ENCODE measurements around the gene RABGGTA. TPM values are rescaled to one million over a fixed set of nuclear protein-coding genes. Genes with fewer than 3 reads are reported as not detected.

RABGGTA gene
- total and polyA plus RNA-seq, 2 experiments from 2014 or later, result 29.3 to 34.9 TPM

DNA sequence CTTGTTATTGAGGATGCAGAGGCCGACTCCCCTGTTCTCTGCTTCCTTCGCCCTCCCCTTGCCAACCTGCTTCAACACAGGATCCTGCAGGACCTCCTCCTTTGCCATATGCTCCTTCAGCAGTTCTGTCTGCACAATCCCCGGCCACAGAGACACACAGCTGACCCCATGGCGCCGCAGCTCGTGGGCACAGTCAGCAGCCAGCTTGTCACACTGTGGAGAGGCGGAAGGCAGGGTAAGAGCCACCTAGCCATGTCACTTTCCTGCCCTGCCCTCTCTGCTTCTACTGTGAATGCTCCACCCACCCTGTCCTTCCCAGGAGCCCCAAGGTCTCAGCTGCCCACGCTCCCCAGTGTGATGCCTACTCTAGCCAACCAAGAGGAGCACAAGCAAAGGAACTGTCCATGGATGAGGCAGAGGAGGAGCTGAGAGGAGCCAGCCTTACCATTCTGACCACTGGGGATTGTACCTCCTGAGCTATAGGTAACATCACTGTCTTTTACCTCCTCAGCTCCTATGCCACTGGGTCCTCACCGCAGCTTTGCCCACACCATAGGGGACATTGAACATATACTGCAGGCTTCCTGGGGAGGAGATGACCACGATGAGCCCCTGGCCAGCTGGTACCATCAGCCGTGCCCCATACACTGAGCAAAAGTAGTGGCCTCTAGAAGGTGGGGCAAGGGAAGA, 20.9 kb upstream of the RABGGTA start:
- H3K27ac ChIP-seq, result no peak overlapping the region
- in situ Hi-C loops (cut with MboI), result loop anchor here (10.0 kb wide), 1 partner anchor 47 kb away; the partner anchor contains the start of gene TINF2
- H3K27me3 ChIP-seq (replicated peaks; ENCODE audit: insufficient read depth), result no peaks in the 10 kb centered on the region
- H3K9me3 ChIP-seq (ENCODE audit: low read depth), result no peaks in the 10 kb centered on the region
- peaks cover 2% of the 10 kb centered on the region; the same call in 1 of the 2 replicates for H3K36me3 ChIP-seq (ENCODE audit: low read depth)
- peaks cover 4% of the 10 kb centered on the region; the same call in 1 of the 2 replicates for H3F3A ChIP-seq (ENCODE audit: insufficient read depth)
- no peak overlapping the region for H3K4me3 ChIP-seq
- H3K4me1 ChIP-seq (ENCODE audit: insufficient read depth), result peaks cover 5% of the 10 kb centered on the region
- DNase-seq, result no peak
- no peak overlapping the region for H2AFZ ChIP-seq
- H3K4me2 ChIP-seq (ENCODE audit: unreplicated experiment), result no peak overlapping the region
- TF ChIP-seq EZH2 (IDR thresholded peaks at IDR 0.05; ENCODE audit: insufficient read depth, poor library complexity, severe bottlenecking), result no peak
- H3K9ac ChIP-seq, result no peak overlapping the region
- H3K79me2 ChIP-seq (ENCODE audit: insufficient read depth), result no peaks in the 10 kb centered on the region
- no peaks in the 10 kb centered on the region for H3K9me2 ChIP-seq (ENCODE audit: insufficient read depth)
- H4K20me1 ChIP-seq (ENCODE audit: insufficient read depth), result no peaks in the 10 kb centered on the region
- 89 to 90% methylated on average over 11 of the region's 11 CpGs for WGBS, 2 experiments (ENCODE audit: low coverage in 1 of 2, low lambda C conversion rate in 2 of 2, missing lambda C conversion rate in 2 of 2)

DNA sequence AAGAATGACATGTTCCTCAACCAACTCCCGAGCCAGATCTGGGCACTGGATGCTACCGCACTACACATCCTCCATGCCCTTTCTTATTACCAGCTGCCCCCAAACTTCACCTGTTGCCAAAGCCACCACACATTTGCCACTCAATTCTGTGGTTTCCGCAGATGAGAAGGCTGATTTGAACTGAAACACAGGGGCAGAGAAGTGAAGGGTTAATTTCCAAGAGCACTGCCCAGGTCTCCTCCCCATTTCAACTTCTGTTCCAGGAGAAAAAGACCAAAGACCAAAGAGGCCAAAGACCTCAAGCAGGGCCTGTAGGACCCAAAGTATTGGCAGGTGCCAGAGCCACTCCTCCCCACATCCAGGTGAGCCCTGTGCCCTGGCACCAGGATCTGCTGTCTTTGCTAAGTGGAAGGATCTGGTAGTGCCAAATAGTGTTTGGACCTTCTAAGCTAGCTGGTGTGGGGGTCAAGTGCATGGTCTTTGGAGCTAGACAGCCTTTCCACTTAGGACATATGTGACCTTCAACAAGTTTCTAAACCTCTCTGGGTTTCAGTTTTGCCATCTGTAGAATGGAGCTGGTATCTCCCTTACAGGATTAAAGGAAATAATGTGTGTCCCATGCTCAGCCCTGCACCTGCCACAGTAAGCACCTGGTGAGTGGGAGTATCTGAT, 20.2 kb upstream of the RABGGTA start:
- DNase-seq, result no peak
- no peaks in the 10 kb centered on the region for H4K20me1 ChIP-seq (ENCODE audit: insufficient read depth)
- H3K9me3 ChIP-seq (ENCODE audit: low read depth), result no peaks in the 10 kb centered on the region
- H2AFZ ChIP-seq, result no peak overlapping the region
- no peak overlapping the region for H3K4me2 ChIP-seq (ENCODE audit: unreplicated experiment)
- no peak overlapping the region for H3K27ac ChIP-seq
- H3K4me1 ChIP-seq (ENCODE audit: insufficient read depth), result peaks cover 3% of the 10 kb centered on the region
- TF ChIP-seq EZH2phosphoT487 (IDR thresholded peaks at IDR 0.05; ENCODE audit: insufficient read depth, low read depth), result no peak
- no peak for TF ChIP-seq EZH2 (IDR thresholded peaks at IDR 0.05; ENCODE audit: insufficient read depth, poor library complexity, severe bottlenecking)
- no peaks in the 10 kb centered on the region for H3K9me2 ChIP-seq (ENCODE audit: insufficient read depth)
- H3K9ac ChIP-seq, result no peak overlapping the region
- no peaks in the 10 kb centered on the region for H3F3A ChIP-seq (ENCODE audit: insufficient read depth)
- in situ Hi-C loops (cut with MboI), result loop anchor here (10.0 kb wide), 1 partner anchor 47 kb away; the partner anchor contains the start of gene TINF2
- H3K36me3 ChIP-seq (ENCODE audit: low read depth), result peaks cover 2% of the 10 kb centered on the region; the same call in 1 of the 2 replicates
- no peak overlapping the region for H3K4me3 ChIP-seq
- H3K79me2 ChIP-seq (ENCODE audit: insufficient read depth), result no peaks in the 10 kb centered on the region
- 69 to 79% methylated on average over 3 of the region's 3 CpGs for WGBS, 2 experiments (ENCODE audit: low coverage in 1 of 2, low lambda C conversion rate in 2 of 2, missing lambda C conversion rate in 2 of 2)
- no peaks in the 10 kb centered on the region for H3K27me3 ChIP-seq (replicated peaks; ENCODE audit: insufficient read depth)

DNA sequence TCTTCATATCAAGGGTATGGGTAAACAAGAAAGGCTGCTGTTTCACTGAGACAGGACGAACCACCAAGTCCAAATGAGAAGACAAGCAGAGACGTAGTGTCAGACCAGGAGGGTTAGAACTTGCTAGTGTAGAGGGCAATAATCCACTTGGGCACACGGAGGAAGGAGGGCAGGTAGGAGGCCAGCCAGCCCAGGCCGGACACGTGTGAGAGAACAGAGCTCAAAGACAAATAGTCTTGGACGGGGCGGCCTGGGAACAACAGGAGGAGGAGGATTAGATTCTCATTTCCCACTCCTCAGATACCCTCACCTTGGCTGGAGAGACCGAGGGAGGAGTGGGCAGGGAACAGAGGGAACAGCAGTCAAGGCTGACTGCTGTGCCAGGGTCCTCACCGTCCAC, 19.3 kb upstream of the RABGGTA start:
- Histone ChIP-seq H3K27ac (no peak overlapping the region), H2AFZ (no peak overlapping the region), H3K36me3 (ENCODE audit: low read depth) (peaks cover 2% of the 10 kb centered on the region; the same call in 1 of the 2 replicates), H4K20me1 (ENCODE audit: insufficient read depth) (no peaks in the 10 kb centered on the region), H3K9me2 (ENCODE audit: insufficient read depth) (no peaks in the 10 kb centered on the region), H3K9ac (no peak overlapping the region), H3K27me3 (replicated peaks; ENCODE audit: insufficient read depth) (no peaks in the 10 kb centered on the region), H3K79me2 (ENCODE audit: insufficient read depth) (no peaks in the 10 kb centered on the region), H3K4me2 (ENCODE audit: unreplicated experiment) (no peak overlapping the region), H3F3A (ENCODE audit: insufficient read depth) (no peaks in the 10 kb centered on the region), H3K4me1 (ENCODE audit: insufficient read depth) (no peaks in the 10 kb centered on the region), H3K4me3 (no peak overlapping the region), H3K9me3 (ENCODE audit: low read depth) (no peaks in the 10 kb centered on the region)
- WGBS, 2 experiments (ENCODE audit: low coverage in 1 of 2, low lambda C conversion rate in 2 of 2, missing lambda C conversion rate in 2 of 2), result 85% methylated on average over 9 of the region's 9 CpGs
- DNase-seq, result no peak
- TF ChIP-seq EZH2 (IDR thresholded peaks at IDR 0.05; ENCODE audit: insufficient read depth, poor library complexity, severe bottlenecking) (no peak), EZH2phosphoT487 (IDR thresholded peaks at IDR 0.05; ENCODE audit: insufficient read depth, low read depth) (no peak)
- in situ Hi-C loops (cut with MboI), result loop anchor here (10.0 kb wide), 1 partner anchor 46 kb away; the partner anchor contains the start of gene TINF2

DNA sequence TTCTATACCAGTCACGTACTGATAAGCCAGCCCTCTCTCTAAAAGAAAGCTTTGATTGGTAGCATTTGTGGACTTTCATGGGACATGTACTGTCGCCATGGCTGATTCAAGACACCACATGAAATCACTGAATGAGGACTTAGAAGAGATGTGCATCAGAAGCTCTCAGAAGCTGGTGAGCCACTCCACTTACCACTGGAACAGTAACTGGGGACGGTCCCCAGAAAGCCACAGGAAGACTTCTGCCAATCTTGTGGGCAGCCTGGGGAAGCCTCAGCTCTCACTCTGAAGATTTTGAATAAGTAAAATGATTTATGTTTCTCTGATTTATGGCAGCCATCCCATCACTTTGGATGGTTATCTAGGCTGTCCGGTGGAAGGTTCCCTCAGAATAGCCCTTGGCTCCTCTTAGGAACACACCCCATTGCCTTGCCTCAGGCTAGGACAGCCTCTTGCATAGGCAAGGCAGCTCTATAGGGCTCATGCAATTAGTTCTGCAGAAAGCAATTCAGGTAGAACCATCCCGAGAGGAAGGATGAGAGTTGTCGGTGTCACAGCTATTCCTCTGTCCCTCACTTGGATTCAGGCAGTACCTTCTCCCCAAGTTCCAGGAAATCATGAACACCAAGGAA, 18.4 kb upstream of the RABGGTA start:
- in situ Hi-C loops (cut with MboI), result loop anchor here (10.0 kb wide), 1 partner anchor 45 kb away; the partner anchor contains the start of gene TINF2
- Histone ChIP-seq H3K79me2 (ENCODE audit: insufficient read depth) (no peaks in the 10 kb centered on the region), H3K9me3 (ENCODE audit: low read depth) (no peaks in the 10 kb centered on the region), H3F3A (ENCODE audit: insufficient read depth) (no peaks in the 10 kb centered on the region), H3K36me3 (ENCODE audit: low read depth) (no peaks in the 10 kb centered on the region; the same call in 1 of the 2 replicates), H3K27me3 (replicated peaks; ENCODE audit: insufficient read depth) (no peaks in the 10 kb centered on the region), H3K27ac (no peak overlapping the region), H3K4me3 (no peak overlapping the region), H3K4me2 (ENCODE audit: unreplicated experiment) (no peak overlapping the region), H3K9ac (no peak overlapping the region), H2AFZ (no peak overlapping the region), H4K20me1 (ENCODE audit: insufficient read depth) (no peaks in the 10 kb centered on the region), H3K4me1 (ENCODE audit: insufficient read depth) (no peaks in the 10 kb centered on the region), H3K9me2 (ENCODE audit: insufficient read depth) (no peaks in the 10 kb centered on the region)
- TF ChIP-seq EZH2 (IDR thresholded peaks at IDR 0.05; ENCODE audit: insufficient read depth, poor library complexity, severe bottlenecking), result no peak
- TF ChIP-seq EZH2phosphoT487 (IDR thresholded peaks at IDR 0.05; ENCODE audit: insufficient read depth, low read depth), result no peak
- DNase-seq, result no peak
- 76 to 80% methylated on average over 6 of the region's 6 CpGs for WGBS, 2 experiments (ENCODE audit: low coverage in 1 of 2, low lambda C conversion rate in 2 of 2, missing lambda C conversion rate in 2 of 2)

Measured in GM23248 (cell line).